SIG-M5 treated with dmso at 0.1 percent for 504 hours (cell line): ENCODE data around the gene ALK.

Source experiments
- DNase-seq: peaks from one replicate; lab custom pipeline; 2025; ENCODE audit not compliant: unreplicated experiment; lab: John Stamatoyannopoulos, UW

The ALK gene

GRCh38 chr2:29463181-29463900 lies 458.0 kb downstream of the ALK start:
- DNase-seq: no peak

DNA sequence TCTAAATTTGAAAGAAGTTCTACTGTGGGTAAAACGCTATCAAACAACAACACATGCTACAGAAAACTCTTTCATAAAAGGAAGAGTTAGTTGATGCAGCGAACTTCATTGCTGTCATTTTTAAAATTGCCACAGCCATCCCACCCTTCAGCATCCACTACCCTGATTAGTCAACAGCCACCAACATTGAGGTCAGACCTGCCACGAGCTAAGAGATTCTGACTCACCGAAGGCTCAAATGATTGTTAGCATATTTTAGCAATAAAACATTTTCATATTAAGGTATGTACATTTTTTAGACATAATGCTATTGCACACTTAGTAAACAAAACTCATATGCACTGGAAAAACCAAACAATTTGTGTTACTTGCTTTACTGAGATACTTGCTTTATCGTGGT lies 459.1 kb downstream of the ALK start:
- DNase-seq: no peak

DNA sequence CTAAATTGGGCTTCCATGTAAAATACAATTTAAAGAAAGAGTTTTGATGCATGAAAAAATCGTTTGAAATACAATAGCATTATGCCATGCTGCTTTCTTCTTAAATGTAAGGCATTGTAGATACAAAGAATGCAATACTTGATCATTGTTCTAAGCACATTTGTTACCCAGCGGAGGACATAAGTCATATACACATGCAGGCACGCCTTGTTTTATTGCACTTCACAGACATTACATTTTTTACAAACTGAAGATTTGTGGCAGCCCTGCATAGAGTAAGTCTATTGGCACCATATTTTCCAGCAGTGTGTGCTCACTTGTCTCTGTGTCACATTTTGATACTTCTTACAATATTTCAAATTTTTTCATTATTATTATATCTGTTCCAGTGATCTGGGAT lies 461.2 kb downstream of the ALK start:
- no peak for DNase-seq

- DNase-seq: no peak
Measured at GRCh38 chr2:29459445-29460179, 461.8 kb downstream of the ALK start.

DNA sequence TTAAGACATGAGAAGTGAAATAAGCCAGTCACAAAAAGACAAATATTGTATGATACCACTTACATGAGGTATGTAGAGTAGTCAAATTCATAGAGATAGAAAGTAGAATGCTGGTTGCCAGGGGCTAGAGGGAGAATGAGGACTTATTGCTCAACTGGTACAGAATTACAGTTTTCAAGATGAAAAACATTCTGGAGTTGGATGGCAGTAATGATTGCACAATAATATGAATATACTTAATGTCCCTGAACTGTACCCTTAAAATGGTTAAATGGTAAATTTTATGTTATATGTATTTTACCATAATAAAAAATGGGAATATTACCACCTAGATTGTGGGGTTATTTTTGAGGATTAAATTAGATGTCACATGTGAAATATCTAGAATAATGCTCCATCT lies 465.0 kb downstream of the ALK start:
- DNase-seq: no peak

DNA sequence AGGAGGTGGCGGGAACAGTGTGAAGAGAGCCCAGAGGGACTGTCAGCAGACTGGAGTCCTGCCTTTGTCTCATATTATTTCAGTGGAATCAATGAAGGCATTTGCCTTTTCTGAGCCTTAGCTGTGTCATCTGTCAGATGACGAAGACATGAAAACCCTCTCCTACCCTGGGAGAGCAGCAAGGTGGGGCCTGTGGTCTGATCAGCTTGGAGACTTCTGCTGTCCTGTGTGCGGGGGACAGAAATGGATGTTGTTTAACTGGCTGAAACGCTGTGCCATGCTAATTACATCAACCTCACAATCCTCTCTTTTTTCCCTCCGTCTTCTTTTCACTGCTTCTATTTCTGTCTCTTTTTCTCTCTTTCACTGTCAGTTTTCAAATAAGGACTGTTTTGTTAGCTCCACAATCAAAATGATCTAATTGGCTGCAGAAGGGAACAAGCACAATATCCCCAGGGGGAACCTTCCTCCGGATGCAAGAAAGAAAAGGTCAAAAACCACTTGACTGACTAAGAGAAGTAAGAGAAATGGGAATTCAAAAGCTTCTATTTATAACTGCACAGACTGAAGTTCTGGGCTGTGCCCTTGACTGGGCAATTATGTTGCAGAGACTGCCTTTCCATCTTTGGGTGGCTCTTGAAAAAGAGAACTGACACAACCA lies 466.1 kb downstream of the ALK start:
- no peak for DNase-seq

DNA sequence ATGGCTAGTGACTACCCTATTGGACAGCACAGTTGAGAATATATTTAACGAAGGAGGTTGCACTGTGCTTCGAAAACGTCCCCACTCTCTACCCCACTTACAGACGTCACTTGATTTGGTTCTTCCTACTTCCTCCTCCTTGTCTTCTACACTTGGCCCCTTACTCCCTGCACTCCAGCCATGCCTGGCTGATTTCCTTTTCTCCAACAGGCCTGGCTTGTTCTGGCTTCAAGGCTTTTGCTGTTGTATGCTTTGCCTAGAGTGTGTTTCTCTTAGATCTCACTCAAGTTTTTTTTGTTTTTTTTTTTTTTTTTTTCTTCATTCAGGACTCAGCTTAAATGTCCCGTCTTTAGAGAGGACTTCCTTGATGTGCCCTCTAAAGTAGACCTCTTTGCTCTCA lies 469.4 kb downstream of the ALK start:
- DNase-seq: no peak

- DNase-seq: no peak
Measured at GRCh38 chr2:29450596-29451222, 470.7 kb downstream of the ALK start.

DNA sequence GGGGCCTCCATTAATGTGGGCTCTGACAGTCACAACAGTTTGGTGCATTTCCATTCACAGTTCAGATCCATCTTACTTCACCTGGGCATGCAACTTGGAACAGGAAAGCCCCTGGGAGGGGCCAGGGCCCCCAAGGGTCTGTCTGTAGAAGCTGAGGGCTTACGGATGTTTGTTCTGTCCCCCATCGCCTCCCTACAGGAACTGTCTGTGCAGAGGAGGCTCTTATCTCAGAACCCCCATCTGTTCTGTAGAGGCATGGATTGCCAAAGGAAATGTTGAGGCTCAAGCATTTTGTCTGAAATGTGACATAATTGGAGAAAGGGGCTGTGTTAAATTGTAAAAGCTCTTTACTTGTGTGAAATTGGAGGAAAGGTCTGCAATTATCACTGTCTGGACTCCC lies 471.9 kb downstream of the ALK start:
- no peak for DNase-seq

DNA sequence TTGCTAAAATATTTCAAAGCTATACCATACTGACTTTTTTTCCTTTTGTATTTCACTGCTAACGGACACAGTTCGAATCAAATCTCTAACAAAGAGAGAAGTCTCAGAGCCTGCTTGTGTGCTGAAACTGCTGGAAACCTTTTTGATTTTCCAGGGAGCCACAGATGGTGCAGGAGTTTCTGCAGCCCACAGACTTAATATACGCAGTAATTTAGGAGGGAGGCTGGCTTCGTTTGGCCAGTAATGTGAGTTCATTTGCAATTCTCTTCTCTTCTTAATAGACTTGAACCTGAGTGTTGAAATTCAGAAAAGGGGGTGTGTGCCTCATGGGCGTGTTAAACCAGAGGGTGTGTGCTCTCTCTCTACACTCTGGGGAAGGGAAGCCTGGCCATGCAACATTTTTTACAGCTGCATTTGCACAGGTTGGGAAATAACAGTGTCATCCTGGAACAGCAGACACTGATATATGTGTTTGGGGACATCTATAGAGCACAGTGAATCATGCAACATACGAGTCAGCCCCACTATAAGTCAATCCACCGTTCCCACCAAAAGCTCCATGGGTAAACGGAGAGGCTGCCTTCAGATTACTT lies 473.2 kb downstream of the ALK start:
- no peak for DNase-seq

GRCh38 chr2:29447513-29447912 lies 473.9 kb downstream of the ALK start:
- no peak for DNase-seq

GRCh38 chr2:29446847-29447246 lies 474.5 kb downstream of the ALK start:
- no peak for DNase-seq

- DNase-seq: no peak
Measured at GRCh38 chr2:29444150-29444549, 477.2 kb downstream of the ALK start.

DNA sequence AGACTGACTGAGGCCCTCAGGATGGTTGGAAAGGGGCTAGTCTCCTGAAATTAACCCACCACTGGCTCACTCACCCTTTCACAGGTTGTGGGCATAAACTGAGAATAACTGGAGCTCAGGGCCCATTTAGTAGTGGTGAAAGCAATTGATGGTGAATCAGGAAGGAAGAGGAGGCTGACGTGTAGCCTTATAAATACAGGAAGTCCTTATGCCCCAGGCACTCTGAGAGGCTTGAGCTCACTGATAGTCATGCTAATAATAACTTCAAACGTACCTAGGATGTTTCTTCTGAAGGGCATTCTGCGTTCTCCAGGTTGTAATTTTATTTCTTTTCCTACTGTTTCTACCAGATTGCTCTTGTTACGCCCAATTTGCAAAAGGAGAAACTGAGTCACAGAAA lies 477.8 kb downstream of the ALK start:
- no peak for DNase-seq

DNA sequence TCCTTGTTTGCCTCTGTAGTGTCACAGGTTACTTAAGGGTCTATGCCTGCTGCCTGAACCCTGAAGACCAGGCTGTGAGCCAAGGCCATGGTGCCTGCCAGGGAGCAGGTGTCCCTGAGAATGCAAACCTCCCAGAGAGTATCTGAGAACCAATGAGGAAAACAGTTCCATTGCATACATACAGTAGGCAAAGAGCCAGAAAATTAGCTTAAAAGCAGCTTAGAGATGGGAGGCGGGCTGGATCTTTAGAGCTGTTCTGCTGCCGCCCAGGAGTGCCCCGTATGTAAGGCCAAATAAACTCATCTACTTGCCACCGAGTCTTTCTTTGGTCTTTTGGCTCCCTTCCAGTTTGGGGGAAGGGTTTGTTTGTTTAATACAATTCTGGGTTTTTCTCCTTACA lies 478.2 kb downstream of the ALK start:
- no peak for DNase-seq

DNA sequence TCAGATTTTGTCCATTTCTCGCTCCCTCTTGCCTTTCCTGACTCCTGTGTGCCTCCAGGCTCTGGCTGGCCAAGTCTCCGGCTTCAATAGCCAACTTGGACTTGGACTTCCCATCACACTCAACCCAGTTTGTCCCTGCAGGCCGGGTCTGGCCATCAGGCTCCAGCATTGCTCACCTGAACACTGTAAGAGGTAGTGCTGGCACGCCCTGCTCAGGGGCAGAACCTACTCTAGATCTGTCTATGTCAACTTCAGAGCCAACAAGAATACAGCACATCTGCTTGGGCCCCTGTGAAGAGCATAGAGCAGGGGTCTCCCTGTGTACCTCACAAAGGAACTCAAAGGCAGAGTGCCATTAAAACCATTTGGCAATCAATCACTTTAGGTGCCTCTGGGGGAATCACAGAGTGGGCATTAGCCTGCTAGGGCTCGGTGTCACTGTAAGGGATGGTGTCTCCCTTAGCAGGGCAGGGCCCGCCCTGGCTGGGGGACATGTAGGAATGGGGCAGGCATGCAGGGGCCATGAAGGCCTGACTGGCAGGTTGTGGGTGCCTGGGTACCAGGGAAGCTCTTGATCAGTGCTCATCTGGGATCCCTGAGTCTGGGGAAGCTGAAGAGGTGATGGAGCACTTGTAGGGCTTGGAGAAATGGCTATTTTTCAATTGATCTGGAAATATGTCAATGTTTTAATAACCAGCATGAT lies 480.3 kb downstream of the ALK start:
- no peak for DNase-seq

DNA sequence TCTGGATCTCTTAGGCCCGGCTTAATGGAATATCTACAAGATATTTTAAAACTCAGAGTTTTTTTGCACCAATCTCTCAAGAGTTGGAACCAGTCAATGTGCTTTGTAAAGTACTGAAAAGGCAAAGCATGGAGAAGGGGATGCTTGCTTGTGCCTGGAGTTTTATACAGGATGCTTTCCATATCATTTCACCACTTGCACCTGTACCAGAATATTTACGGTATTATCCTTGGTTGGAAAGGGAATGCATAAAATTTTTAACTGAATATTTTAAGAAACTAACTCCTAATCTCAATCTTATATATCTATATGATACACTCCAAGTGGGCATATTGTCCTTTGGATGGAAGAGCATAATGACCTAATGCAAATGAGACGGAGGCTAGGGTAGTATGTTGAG lies 487.5 kb downstream of the ALK start:
- no peak for DNase-seq

DNA sequence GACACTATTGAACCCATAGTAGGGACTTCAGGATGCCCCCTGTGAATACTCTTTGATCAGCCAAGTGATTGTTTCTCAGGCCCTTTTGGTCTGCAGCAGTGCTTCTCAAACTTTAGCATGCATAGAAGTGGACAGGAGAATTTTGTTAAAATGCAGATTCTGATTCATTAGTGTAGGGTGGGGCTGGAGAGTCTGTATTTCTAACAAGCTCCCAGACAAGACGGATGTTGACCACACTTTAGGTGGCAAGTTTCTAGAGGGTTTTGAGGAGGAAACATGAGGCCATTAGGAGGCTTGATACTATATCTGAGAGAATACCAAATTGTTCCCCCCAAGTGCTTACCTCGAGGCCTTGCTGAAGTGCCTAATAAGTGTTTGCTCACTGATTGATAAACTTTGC lies 488.3 kb downstream of the ALK start:
- no peak for DNase-seq

DNA sequence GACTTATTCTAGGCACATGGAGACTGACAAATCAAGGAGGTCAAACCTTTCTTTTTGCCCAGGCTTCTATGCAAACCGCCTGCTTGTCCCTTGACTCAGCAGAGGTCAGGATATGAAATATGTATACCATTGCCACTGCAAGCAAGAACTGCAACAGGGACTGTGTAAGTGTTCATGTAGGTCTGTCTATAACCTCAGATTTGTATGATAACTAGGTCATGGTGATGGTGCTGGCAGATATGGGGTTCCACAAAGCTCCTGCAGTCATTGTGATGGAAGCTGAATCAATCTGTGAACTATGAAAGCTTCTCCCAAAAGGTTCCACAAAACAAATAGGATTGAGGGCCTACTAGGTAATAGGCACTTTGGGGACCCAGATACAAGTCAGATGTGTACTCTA lies 489.9 kb downstream of the ALK start:
- no peak for DNase-seq

DNA sequence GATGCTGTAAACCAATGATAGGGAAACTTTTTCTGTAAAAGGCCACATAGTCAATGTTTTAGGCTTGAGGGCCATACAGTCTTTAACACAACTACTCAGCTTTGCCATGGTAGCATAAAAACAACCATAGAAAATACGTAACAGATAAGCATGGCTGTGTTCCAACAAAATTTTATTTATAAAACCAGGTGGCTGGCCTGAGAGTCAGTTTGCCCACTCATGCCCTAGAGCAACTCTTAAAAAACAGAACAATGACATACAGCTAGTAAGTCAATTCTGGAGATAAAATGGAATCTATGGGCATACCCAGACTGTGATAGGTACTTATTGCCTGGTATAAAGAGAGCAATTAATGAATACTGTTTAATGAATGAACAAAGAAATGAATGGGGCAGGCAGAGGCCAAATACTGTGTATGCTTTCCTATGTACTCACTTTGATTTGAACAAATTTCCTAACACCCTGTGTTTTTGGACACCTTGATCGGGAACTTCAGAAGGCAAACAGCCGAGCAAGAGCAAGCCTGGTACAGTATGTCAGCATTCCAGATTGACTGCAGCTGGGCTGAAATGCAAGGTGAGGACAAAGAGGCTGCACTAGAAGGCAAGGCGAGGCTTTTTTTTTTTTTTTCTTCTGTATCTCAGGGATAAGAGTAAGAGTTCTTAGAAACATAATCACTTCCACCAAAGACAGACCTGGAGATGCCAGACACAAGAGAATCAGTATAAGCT lies 490.8 kb downstream of the ALK start:
- no peak for DNase-seq
